ENCODE results near the gene C1orf115. TPM values are rescaled to one million over a fixed set of nuclear protein-coding genes. Genes with fewer than 3 reads are reported as not detected.

The C1orf115 gene
- total RNA-seq, 1 donor from 2014 or later: 0.11 TPM

- intact Hi-C loops (cut with micrococcal nuclease): no loop called here
- Mint-ChIP-seq H3K9me3 (no peaks in the 10 kb centered on the region), H3K4me3 (ENCODE audit: low read depth) (no peak overlapping the region), H3K36me3 (ENCODE audit: low read depth) (no peaks in the 10 kb centered on the region), H3K27ac (no peak overlapping the region), H3K27me3 (ENCODE audit: low read depth) (peaks cover 20% of the 10 kb centered on the region), H3K4me1 (ENCODE audit: low read depth) (no peaks in the 10 kb centered on the region)
- no peak for DNase-seq (ENCODE audit: low spot score)
These were observed 51.2 kb downstream of the C1orf115 start for GRCh38 chr1:220741349-220741748.

GRCh38 chr1:220741825-220742224 lies 51.7 kb downstream of the C1orf115 start:
- intact Hi-C loops (cut with micrococcal nuclease): no loop called here
- Mint-ChIP-seq H3K4me1 (ENCODE audit: low read depth) (no peaks in the 10 kb centered on the region), H3K36me3 (ENCODE audit: low read depth) (no peaks in the 10 kb centered on the region), H3K27me3 (ENCODE audit: low read depth) (peaks cover 25% of the 10 kb centered on the region), H3K9me3 (no peaks in the 10 kb centered on the region), H3K4me3 (ENCODE audit: low read depth) (no peak overlapping the region), H3K27ac (no peak overlapping the region)
- no peak for DNase-seq (ENCODE audit: low spot score)

GRCh38 chr1:220742520-220742919 lies 52.4 kb downstream of the C1orf115 start:
- no peak overlapping the region for H3K4me3 Mint-ChIP-seq (ENCODE audit: low read depth)
- no peaks in the 10 kb centered on the region for H3K36me3 Mint-ChIP-seq (ENCODE audit: low read depth)
- no peak overlapping the region for H3K27ac Mint-ChIP-seq
- no peaks in the 10 kb centered on the region for H3K4me1 Mint-ChIP-seq (ENCODE audit: low read depth)
- no peaks in the 10 kb centered on the region for H3K9me3 Mint-ChIP-seq
- peaks cover 31% of the 10 kb centered on the region for H3K27me3 Mint-ChIP-seq (ENCODE audit: low read depth)
- DNase-seq (ENCODE audit: low spot score): no peak
- intact Hi-C loops (cut with micrococcal nuclease): no loop called here

GRCh38 chr1:220746851-220747250 lies 56.7 kb downstream of the C1orf115 start:
- Mint-ChIP-seq H3K27ac (no peak overlapping the region), H3K36me3 (ENCODE audit: low read depth) (no peaks in the 10 kb centered on the region), H3K4me3 (ENCODE audit: low read depth) (no peak overlapping the region), H3K27me3 (ENCODE audit: low read depth) (peaks cover 44% of the 10 kb centered on the region), H3K9me3 (no peaks in the 10 kb centered on the region), H3K4me1 (ENCODE audit: low read depth) (no peaks in the 10 kb centered on the region)
- intact Hi-C loops (cut with micrococcal nuclease): no loop called here
- no peak for DNase-seq (ENCODE audit: low spot score)

GRCh38 chr1:220747437-220748088 lies 57.4 kb downstream of the C1orf115 start:
- H3K27me3 Mint-ChIP-seq (ENCODE audit: low read depth): peaks cover 44% of the 10 kb centered on the region
- H3K36me3 Mint-ChIP-seq (ENCODE audit: low read depth): no peaks in the 10 kb centered on the region
- H3K9me3 Mint-ChIP-seq: no peaks in the 10 kb centered on the region
- no peak overlapping the region for H3K27ac Mint-ChIP-seq
- H3K4me3 Mint-ChIP-seq (ENCODE audit: low read depth): peak overlapping the region; percentile 22
- H3K4me1 Mint-ChIP-seq (ENCODE audit: low read depth): no peaks in the 10 kb centered on the region
- intact Hi-C loops (cut with micrococcal nuclease): no loop called here
- no peak for DNase-seq (ENCODE audit: low spot score)

- Mint-ChIP-seq H3K4me3 (ENCODE audit: low read depth) (peak within 1 kb of the TSS; percentile 35), H3K36me3 (ENCODE audit: low read depth) (no peaks in the 10 kb centered on the region), H3K27me3 (ENCODE audit: low read depth) (peaks cover 44% of the 10 kb centered on the region), H3K4me1 (ENCODE audit: low read depth) (no peaks in the 10 kb centered on the region), H3K27ac (no peak within 1 kb of the TSS), H3K9me3 (no peaks in the 10 kb centered on the region)
- intact Hi-C loops (cut with micrococcal nuclease): no loop called here
- no peak for DNase-seq (ENCODE audit: low spot score)
These were observed 58.1 kb downstream of the C1orf115 start, which contains the start of gene MTARC2 for GRCh38 chr1:220748089-220748934. Gene MTARC2 (plus strand): TSS chr1:220748322. CDS start chr1:220748532, 210 bp downstream.

Other genes starting within 250 kb of the C1orf115 start
- not detected in 2 replicates for gene MARK1, start 162.2 kb upstream of the C1orf115 start, total RNA-seq
- gene MTARC2, start 58.0 kb downstream of the C1orf115 start, total RNA-seq: not detected in 2 replicates
- gene MTARC1, start 96.5 kb downstream of the C1orf115 start, total RNA-seq: not detected in 2 replicates
- 8.2 and 10.4 TPM in 2 replicates for gene HLX, start 189.1 kb downstream of the C1orf115 start, total RNA-seq